Mucosa of descending colon (tissue), 3 donors: ENCODE results near the gene ANP32B. TPM values are rescaled to one million over a fixed set of nuclear protein-coding genes. Genes with fewer than 3 reads are reported as not detected.
"Not testable (repeated sequence)": the region's sequence is repeated elsewhere in the genome, so short reads cannot be mapped to it uniquely, and the experiment has no call there.

ENCODE experiments used
- ATAC-seq: fragments of 200-7000 bp; cut with Tn5 transposase; one replicate; pipeline ENCODE4 v1.9.1; 2020; ENCODE audit warnings: mild to moderate bottlenecking, moderate library complexity
- DNase-seq, 3 donors: peaks; one replicate each; pipeline ENCODE4 v3.0.0-alpha.2; 2020
- H3K36me3 ChIP-seq: fragments of 200-600 bp; one replicate; pipeline ENCODE4 v1.8.0; 2021; ENCODE audit warnings: low read depth, mild to moderate bottlenecking
- H3K4me1 ChIP-seq: fragments of 200-600 bp; one replicate; pipeline ENCODE4 v1.8.0; 2021; ENCODE audit warnings: low read depth, mild to moderate bottlenecking
- H3K4me3 ChIP-seq: fragments of 200-600 bp; one replicate; pipeline ENCODE4 v1.8.0; 2021; ENCODE audit warnings: mild to moderate bottlenecking
- H3K9me3 ChIP-seq: fragments of 200-600 bp; one replicate; pipeline ENCODE4 v1.8.0; 2021; ENCODE audit warnings: mild to moderate bottlenecking
- CTCF ChIP-seq: fragments of 200-600 bp; IDR thresholded peaks from one replicate; pipeline ENCODE4 v1.8.0; 2022; ENCODE audit warnings: antibody characterized with exemption, mild to moderate bottlenecking
- intact Hi-C, 2 donors: fragments of 100-400 bp; cut with DNase I in 1 of 2; cut with micrococcal nuclease in 1 of 2; formaldehyde crosslinking; loops; one replicate each; pipeline versions ENCODE4 v1.11.0 to v1.11.1; 2022; cut with DNase I, micrococcal nuclease
- total RNA-seq, 3 donors: library from RNA; stranded (reverse); fragmentation: NEBNext Ultra II Directional in 2 of 3; extraction: Animal tissue kit (Norgen Biotek cat#: 25700) in 2 of 3; gene quantifications; one replicate each; pipeline versions ENCODE4 v1.2.1 to v1.2.4, GENCODE V29; 2021 to 2023
- donor health status: DM: no; HTN: no; CAD: no; lungs with moderate emphysema.
- donor health status: DM: no; HTN: no; CAD: no.
- donor health status: DM: no; HTN: yes; CAD: no.

ANP32B gene
- total RNA-seq, 3 donors from 2014 or later = 121 to 129 (median 125) TPM

- DNase-seq (peak in 2 of 3 donors; percentile 11 to 55), ATAC-seq (peak; percentile 22)
- H3K9me3 ChIP-seq = not testable (repeated sequence)
Observed at GRCh38 chr9:97950873-97951272, 32.3 kb upstream of the ANP32B start.

GRCh38 chr9:97954550-97954989 is 28.6 kb upstream of the ANP32B start:
- intact Hi-C loops = no loop called here
- TF ChIP-seq CTCF = peak; percentile 54
- H3K4me3 ChIP-seq = no peak overlapping the region

More at GRCh38 chr9:97950873-97951272, 32.3 kb upstream of the ANP32B start:
- H3K4me1 ChIP-seq, H3K4me3 ChIP-seq, H3K36me3 ChIP-seq, intact Hi-C loops: not testable (repeated sequence)

GRCh38 chr9:97956331-97956730 is 26.8 kb upstream of the ANP32B start:
- Histone ChIP-seq H3K4me3 (no peak overlapping the region), H3K4me1 (no peaks in the 10 kb centered on the region), H3K36me3 (no peaks in the 10 kb centered on the region), H3K9me3 (peaks cover under 1% of the 10 kb centered on the region)
- intact Hi-C loops = no loop called here
- no peak for DNase-seq
- no peak for TF ChIP-seq CTCF
- no peak for ATAC-seq

More at GRCh38 chr9:97954550-97954989, 28.6 kb upstream of the ANP32B start:
- Histone ChIP-seq H3K9me3 (peaks cover 6% of the 10 kb centered on the region), H3K4me1 (no peaks in the 10 kb centered on the region), H3K36me3 (no peaks in the 10 kb centered on the region)
- peak; percentile 84 for ATAC-seq
- DNase-seq = peak in 1 of 3 donors; percentile 68

- Histone ChIP-seq H3K36me3 (no peaks in the 10 kb centered on the region), H3K4me3 (no peak overlapping the region), H3K4me1 (no peaks in the 10 kb centered on the region), H3K9me3 (no peaks in the 10 kb centered on the region)
- intact Hi-C loops = no loop called here
- no peak for TF ChIP-seq CTCF
- DNase-seq (no peak), ATAC-seq (no peak)
Observed at GRCh38 chr9:97958812-97959511, 24.2 kb upstream of the ANP32B start.

GRCh38 chr9:97959585-97959984 is 23.6 kb upstream of the ANP32B start:
- Histone ChIP-seq H3K4me3 (no peak overlapping the region), H3K36me3 (no peaks in the 10 kb centered on the region), H3K4me1 (no peaks in the 10 kb centered on the region), H3K9me3 (no peaks in the 10 kb centered on the region)
- DNase-seq (no peak), ATAC-seq (no peak)
- no peak for TF ChIP-seq CTCF
- intact Hi-C loops = no loop called here

- H3K36me3 ChIP-seq, intact Hi-C loops, ATAC-seq, DNase-seq, H3K4me3 ChIP-seq, H3K4me1 ChIP-seq, H3K9me3 ChIP-seq: not testable (repeated sequence)
Observed at GRCh38 chr9:97960678-97961328, 22.3 kb upstream of the ANP32B start.
